GM15510 (cell line): ENCODE measurements around the gene PLEKHH1.
A peak's percentile ranks its signal among the peaks of the same experiment; 100 is the strongest.

Experiments
- POLR2A ChIP-seq: IDR thresholded peaks from 3 replicates; pipeline ENCODE4 v1.6.1; 2011; ENCODE audit warnings: borderline replicate concordance; ENCODE audit not compliant: insufficient read length; ENCODE audit errors: extremely low read depth

Gene PLEKHH1

GRCh38 chr14:67602076-67602475, 69.0 kb downstream of the PLEKHH1 start:
- TF ChIP-seq POLR2A: no peak

GRCh38 chr14:67602995-67603545, 70.0 kb downstream of the PLEKHH1 start:
- no peak for TF ChIP-seq POLR2A

DNA sequence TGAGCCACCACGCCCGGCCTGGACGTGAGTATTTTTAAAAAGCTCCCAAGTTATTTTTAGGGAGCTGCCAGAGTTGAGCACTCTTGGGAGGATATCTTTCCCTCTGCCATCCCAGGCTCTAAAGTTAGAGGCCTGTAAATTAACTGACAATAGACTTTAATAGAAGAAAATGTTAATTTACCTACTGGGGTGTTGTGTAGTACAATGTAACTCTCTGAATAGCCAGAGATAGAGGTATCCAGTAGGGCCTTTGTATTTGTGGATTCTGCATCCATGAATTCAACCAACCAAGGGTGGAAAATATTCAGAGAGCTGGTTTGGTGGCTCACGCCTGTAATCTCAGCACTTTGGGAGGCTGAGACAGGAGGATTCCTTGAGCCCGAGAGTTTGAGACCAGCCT, 74.6 kb downstream of the PLEKHH1 start:
- TF ChIP-seq POLR2A: no peak

DNA sequence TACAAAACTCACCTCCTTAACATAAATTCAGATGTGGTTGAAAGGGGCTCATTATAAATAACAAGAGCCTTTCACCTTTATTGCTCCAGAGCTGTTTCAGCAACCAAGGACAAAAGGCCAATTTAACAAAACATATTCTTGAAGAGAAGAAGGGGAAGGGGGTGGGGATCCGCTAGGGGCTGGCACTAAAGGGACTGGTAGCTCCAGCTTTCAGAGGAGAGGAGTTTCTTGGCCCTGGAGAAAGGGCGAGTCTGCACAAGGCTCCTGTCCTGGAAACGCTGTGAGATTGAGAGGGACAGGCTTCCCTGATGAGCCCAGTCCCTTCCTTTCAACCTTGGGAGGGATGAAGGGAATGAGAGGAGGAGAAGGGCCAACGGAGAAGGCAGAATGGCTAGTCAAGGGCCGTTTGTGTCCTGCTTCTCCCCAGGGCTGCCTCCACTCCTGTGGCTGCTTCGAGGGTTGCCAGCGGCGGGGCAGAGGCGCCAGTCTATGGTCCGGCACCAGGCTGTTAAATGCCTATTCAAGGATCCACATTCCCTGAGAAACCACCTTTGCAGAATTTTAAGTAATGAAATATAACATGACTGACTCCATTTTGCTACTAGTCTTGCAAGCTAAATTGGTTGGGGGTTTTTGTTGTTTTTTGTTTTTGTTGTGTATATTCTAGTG, 76.7 kb downstream of the PLEKHH1 start:
- TF ChIP-seq POLR2A: no peak

DNA sequence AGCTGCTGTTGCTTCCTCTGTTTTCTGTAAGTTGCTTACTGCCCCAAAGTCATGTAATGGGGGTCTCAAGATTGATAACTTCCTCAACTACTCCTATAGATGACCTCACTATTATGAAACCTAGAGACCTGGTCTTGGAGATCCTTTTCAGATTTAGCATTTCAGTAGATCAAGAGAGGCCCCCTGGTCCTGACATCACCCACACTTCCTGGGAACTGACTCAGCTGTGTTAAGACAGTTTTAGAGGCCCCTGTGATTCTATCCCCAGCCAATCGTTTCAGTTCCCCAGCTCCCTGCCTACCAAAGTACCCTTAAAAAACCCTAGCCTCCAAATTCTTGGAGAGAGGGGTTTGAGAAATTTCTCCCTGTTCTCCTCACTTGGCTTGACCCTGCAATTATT, 77.4 kb downstream of the PLEKHH1 start:
- no peak for TF ChIP-seq POLR2A

- TF ChIP-seq POLR2A: no peak
These were observed 85.5 kb downstream of the PLEKHH1 start for GRCh38 chr14:67618617-67619063.

DNA sequence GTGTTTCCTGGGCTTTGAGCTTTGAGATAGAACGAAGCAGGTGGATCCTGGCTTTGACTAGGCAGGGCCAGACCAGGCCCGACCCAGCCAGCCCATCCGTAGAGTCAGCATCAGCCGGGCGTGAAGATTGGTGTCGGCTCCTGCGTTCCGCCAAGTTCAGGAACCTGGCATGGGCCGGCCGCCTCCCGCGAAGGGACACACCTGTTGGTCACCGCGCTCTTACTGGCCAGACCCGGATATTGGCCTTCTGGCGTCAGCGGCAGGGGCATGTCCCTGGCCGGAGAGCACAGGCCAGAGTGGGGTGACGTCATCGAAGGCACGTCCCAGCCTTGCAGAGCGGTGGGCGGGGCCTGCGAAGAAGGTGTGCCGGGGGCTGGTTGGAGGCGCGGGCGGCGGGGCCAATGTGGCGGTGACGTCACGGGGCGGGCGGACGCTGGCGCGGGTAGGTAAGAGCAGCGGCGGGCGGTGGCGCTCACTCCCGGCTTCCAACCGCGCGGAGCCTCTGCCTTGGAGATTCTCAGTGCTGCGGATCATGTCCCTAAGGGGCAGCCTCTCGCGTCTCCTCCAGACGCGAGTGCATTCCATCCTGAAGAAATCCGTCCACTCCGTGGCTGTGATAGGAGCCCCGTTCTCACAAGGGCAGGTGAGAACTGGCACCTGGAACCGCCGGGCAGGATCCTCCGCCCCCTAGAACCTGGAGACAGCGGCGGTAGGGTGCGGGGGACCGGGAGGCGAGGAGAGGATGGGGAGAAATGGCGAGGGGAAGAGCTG, 86.5 kb downstream of the PLEKHH1 start, which contains the start of gene ARG2:
Gene ARG2, plus strand, starts transcription at position 475 of the 771 bp plus-strand sequence. Its CDS starts 58 bp downstream, at position 533.
- TF ChIP-seq POLR2A: peak; percentile 32

- TF ChIP-seq POLR2A: no peak
These were observed 87.2 kb downstream of the PLEKHH1 start for GRCh38 chr14:67620217-67620785.

- no peak for TF ChIP-seq POLR2A
These were observed 89.6 kb downstream of the PLEKHH1 start for GRCh38 chr14:67622675-67623074.

DNA sequence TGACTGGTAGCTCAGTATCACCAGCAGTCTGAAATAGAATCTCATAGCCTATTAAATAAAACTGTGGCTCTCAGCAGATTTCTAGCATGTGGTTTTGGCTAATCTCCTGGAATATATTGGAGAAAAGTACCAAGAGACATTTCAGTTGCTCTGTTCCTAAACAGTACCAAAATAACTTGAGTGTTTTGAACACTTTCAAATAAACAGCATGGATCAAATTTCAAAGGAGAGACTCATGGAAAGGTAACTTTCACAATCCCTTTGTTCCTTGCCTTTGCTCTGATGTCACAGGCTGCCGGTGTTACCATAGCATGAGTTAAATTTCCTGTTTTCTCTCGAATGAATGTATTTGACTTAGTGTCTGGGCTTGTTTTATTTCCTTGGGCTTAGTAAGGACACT, 90.0 kb downstream of the PLEKHH1 start:
- TF ChIP-seq POLR2A: no peak

DNA sequence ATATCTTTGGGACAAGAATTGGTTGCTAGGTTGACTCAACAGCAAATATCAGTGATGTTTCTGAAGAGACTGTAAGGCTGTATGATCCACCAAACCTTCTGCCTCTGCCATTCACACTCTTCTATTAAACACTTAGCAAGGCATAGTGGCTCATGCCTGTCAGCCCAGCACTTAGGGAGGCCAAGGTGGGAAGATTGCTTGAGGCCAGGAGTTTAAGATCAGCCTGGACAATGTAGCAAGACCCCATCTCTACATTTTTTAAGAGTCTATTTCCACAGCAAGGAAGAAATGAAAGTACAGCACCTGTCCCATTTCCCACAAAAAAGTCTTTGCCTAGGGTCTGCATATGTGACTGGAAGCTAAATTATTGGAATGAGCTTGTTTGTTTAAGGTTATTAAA, 94.4 kb downstream of the PLEKHH1 start:
- TF ChIP-seq POLR2A: no peak

- TF ChIP-seq POLR2A: no peak
These were observed 97.1 kb downstream of the PLEKHH1 start for GRCh38 chr14:67630186-67630585.

GRCh38 chr14:67630938-67631337, 97.8 kb downstream of the PLEKHH1 start:
- TF ChIP-seq POLR2A: no peak

GRCh38 chr14:67633451-67634147, 100.5 kb downstream of the PLEKHH1 start:
- TF ChIP-seq POLR2A: no peak
